ENCODE results near the gene LTBP3.

LTBP3 gene

DNA sequence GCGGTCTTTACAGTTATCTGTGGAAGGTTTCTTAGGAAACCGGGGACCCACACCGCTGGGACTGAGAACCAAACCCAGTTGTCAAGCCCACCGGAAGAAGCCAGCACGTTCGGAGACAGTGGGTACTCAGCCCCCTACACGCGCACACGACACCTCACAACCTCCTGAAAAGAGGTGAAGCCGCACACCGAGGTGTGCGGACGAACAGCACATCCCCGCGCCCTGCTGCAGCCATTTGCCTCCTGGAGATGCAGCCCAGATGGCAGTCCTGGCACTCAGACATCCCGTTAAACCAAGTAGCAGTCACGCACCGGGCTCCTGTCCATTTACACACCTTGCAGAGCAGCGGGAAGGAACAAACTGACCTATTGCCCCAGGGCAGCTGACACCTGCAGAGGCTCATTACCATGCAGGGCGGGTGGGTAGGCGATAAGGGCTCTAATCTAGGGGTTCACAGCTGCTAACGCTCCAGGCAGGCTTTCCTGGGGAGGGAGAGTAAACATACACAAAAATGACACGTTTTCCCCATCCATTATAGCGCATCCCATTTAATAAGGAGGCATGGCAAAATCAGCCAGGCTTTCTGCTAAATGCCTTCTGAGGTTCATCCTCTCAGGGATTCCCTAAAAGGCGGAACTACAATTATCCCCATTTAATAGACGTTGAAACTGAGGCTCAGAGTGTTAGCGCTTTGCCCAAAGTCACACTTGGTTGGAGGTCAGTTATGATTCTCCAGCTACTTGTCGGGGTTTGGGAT is 16.8 kb upstream of the LTBP3 start:
- DNase-seq (ENCODE audit: low read depth, low spot score), result no peak
- POLR2A ChIA-PET, result interaction anchor here (1.1 kb wide), 1 partner anchor 78 kb away, joined by 4 read pairs; no protein-coding TSS in a partner anchor

DNA sequence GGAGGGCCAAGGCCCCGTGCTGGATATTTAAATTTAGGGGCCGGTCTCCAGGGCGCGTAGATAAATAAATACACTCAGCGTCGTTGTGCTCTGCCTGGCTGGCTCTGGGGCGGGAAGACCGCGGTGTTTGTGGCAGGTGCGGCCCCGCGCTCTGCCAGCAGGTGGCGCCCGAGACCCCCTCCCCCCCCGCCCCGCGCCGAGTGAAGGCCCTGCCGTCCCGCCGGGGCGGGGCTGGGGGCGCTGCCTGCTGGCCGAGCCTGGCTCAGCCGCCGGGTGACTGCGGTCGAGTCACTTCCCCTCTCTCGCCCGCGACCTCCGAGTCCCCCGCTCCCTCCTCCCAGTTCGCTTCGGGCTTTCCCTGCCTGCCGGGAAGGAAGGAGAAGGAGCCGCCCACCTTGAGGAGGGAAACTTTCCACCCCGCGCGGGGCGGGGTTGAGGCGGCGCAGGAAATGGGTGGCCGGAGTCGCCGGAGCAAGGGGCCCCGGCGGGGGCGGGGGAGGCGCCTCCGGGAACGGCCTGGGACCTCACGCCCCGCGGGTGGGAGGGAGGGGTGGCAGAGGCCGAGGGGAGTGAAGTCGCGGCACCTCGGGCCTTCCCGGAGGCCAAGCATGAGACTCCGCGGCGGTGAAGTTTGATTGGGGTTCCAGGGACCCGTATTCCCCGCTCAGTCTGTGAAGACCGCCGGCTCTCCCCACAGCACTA is 16.1 kb upstream of the LTBP3 start:
- CTCF ChIA-PET, result interaction anchor here (1.0 to 16.3 kb wide), 10 partner anchors 12 to 43 kb away, joined by 3 to 207 read pairs (median 22); no protein-coding TSS in a partner anchor
- DNase-seq (ENCODE audit: low read depth, low spot score), result peak; percentile 54
- TF ChIP-seq, protein P1, sequence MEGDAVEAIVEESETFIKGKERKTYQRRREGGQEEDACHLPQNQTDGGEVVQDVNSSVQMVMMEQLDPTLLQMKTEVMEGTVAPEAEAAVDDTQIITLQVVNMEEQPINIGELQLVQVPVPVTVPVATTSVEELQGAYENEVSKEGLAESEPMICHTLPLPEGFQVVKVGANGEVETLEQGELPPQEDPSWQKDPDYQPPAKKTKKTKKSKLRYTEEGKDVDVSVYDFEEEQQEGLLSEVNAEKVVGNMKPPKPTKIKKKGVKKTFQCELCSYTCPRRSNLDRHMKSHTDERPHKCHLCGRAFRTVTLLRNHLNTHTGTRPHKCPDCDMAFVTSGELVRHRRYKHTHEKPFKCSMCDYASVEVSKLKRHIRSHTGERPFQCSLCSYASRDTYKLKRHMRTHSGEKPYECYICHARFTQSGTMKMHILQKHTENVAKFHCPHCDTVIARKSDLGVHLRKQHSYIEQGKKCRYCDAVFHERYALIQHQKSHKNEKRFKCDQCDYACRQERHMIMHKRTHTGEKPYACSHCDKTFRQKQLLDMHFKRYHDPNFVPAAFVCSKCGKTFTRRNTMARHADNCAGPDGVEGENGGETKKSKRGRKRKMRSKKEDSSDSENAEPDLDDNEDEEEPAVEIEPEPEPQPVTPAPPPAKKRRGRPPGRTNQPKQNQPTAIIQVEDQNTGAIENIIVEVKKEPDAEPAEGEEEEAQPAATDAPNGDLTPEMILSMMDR (IDR thresholded peaks at IDR 0.05; ENCODE audit: insufficient read depth, low read length, missing control alignments), result peak; percentile 54
- H3K4me3 ChIP-seq (ENCODE audit: low read depth, low read length), result peak overlapping the region; percentile 89
- POLR2A ChIA-PET, result interaction anchor here (1.1 to 4.6 kb wide), 2 partner anchors 34 to 49 kb away, joined by 3 to 28 read pairs; partner anchors contain the start of gene SCYL1

More for the DNA sequence above, 16.8 kb upstream of the LTBP3 start:
- CTCF ChIA-PET, result interaction anchor here (1.0 to 5.3 kb wide), 6 partner anchors 11 to 34 kb away, joined by 3 to 60 read pairs (median 22); partner anchors contain the start of gene KCNK7
- H3K4me3 ChIP-seq (ENCODE audit: low read depth, low read length), result peak overlapping the region; percentile 68
- TF ChIP-seq, protein P1 (IDR thresholded peaks at IDR 0.05; ENCODE audit: insufficient read depth, low read length, missing control alignments), result no peak

DNA sequence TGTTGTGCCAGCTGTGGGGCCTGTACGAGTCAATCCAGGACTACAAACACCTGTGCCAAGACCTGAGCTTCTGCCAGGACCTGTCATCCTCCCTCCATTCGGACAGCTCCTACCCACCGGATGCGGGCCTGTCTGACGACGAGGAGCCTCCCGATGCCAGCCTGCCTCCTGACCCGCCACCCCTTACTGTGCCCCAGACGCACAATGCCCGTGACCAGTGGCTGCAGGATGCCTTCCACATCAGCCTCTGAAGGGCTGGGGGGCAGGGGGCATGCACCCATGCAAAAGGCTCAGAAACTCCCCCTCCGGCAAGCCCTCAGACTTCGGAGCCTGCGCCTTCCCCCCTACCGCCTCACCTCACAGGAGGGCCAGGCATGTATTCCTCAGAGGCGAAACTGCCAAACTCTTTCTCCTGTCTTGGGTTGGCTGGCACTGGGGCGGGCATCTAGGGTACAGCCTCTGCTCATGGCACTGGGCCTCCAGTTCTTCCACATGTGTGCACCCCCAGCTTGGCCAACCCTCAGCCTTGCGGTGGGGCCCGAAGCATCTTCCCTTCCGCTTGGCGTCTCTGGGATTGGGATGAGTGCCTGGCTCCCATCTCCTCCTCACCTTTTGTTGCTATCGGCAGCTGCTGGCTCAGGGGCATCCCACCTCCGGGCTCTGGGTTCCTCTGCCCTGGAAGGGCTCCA is 15.4 kb upstream of the LTBP3 start:
- ChIA-PET CTCF (interaction anchor here (0.7 to 16.3 kb wide), 18 partner anchors 9 to 244 kb away, joined by 3 to 207 read pairs (median 4); partner anchors contain the start of genes PCNX3 and SIPA1), POLR2A (interaction anchor here (1.0 to 4.6 kb wide), 4 partner anchors 14 to 48 kb away, joined by 3 to 28 read pairs (median 8); partner anchors contain the start of genes LTBP3 and SCYL1)
- DNase-seq (ENCODE audit: low read depth, low spot score), result no peak
- TF ChIP-seq, protein P1 (IDR thresholded peaks at IDR 0.05; ENCODE audit: insufficient read depth, low read length, missing control alignments), result no peak
- peak overlapping the region; percentile 89 for H3K4me3 ChIP-seq (ENCODE audit: low read depth, low read length)

DNA sequence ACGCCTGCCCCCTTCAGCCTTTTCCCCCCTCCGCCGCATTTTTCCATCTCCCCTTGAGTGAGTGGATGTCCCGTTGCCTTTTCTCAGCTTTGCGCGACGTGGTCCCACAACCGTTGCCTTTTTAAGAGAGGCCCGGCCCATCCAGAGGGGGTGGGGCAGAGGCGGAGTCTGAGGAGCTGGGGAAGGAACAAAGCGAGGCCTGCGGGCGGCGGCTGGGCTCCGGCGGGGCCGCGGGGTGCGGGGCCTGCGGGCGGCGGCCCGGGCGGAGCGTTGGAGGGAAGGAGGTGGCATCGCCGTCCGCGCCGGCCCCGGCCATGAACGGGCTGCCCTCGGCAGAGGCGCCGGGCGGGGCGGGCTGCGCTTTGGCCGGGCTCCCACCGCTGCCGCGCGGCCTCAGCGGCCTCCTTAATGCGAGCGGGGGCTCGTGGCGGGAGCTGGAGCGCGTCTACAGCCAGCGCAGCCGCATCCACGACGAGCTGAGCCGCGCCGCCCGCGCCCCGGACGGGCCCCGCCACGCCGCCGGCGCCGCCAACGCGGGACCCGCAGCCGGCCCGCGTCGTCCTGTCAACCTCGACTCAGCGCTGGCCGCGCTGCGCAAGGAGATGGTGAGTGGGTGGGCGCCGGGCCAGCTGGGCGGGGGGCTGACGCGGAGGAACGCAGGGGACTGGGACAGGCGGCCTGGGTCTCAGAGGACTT is 14.3 kb upstream of the LTBP3 start, which contains the start of gene FAM89B:
FAM89B (plus strand) TSS at position 183 of the 696 bp plus-strand sequence; CDS start at position 315, 132 bp downstream.
- POLR2A ChIA-PET, result interaction anchor here (1.0 to 4.6 kb wide), 5 partner anchors 13 to 71 kb away, joined by 3 to 28 read pairs (median 7); partner anchors contain the start of gene LTBP3
- H3K4me3 ChIP-seq (ENCODE audit: low read depth, low read length), result peak within 1 kb of the TSS; percentile 89
- TF ChIP-seq, protein P1 (IDR thresholded peaks at IDR 0.05; ENCODE audit: insufficient read depth, low read length, missing control alignments), result no peak
- DNase-seq (ENCODE audit: low read depth, low spot score), result no peak
- CTCF ChIA-PET, result interaction anchor here (0.6 to 16.3 kb wide), 23 partner anchors 9 to 245 kb away, joined by 3 to 207 read pairs (median 4); partner anchors contain the start of genes PCNX3 and SIPA1

DNA sequence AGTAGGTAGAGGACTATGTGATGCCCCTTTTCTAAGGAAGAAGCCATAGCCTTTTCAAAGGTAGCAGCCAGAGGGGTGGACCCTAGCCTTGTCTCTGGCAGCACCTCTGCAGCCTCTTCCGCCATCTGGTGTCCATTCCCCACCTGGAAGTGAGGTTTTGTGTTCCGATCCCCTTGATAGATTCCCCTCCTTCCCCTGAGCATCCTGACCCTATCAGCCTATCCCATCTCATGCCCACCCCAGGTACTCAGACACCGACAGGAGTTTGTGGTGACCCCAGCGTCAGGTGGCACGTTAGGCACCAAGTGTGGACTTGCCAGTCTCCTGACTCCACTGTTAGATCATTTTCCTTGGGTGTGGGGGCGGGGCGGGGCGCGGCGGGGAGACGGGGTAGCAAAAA is 13.8 kb upstream of the LTBP3 start:
- peak overlapping the region; percentile 89 for H3K4me3 ChIP-seq (ENCODE audit: low read depth, low read length)
- no peak for DNase-seq (ENCODE audit: low read depth, low spot score)
- ChIA-PET POLR2A (interaction anchor here (1.1 to 4.6 kb wide), 4 partner anchors 12 to 70 kb away, joined by 4 to 28 read pairs (median 10); partner anchors contain the start of gene LTBP3), CTCF (interaction anchor here (0.8 to 16.3 kb wide), 12 partner anchors 9 to 247 kb away, joined by 3 to 207 read pairs (median 4); no protein-coding TSS in a partner anchor)
- TF ChIP-seq, protein P1 (IDR thresholded peaks at IDR 0.05; ENCODE audit: insufficient read depth, low read length, missing control alignments), result peak; percentile 38
